CD4-positive, alpha-beta T cell treated with Interleukin-21 for 1 hour (primary cell): Measurements from ENCODE around the gene GFER.
A peak's percentile ranks its signal among the peaks of the same experiment; 100 is the strongest.
"Not testable (repeated sequence)": the region's sequence is repeated elsewhere in the genome, so short reads cannot be mapped to it uniquely, and the experiment has no call there.

Source experiments
- DNase-seq: peaks from one replicate; pipeline ENCODE4 v3.0.0-alpha.2; 2020

The GFER gene

DNA sequence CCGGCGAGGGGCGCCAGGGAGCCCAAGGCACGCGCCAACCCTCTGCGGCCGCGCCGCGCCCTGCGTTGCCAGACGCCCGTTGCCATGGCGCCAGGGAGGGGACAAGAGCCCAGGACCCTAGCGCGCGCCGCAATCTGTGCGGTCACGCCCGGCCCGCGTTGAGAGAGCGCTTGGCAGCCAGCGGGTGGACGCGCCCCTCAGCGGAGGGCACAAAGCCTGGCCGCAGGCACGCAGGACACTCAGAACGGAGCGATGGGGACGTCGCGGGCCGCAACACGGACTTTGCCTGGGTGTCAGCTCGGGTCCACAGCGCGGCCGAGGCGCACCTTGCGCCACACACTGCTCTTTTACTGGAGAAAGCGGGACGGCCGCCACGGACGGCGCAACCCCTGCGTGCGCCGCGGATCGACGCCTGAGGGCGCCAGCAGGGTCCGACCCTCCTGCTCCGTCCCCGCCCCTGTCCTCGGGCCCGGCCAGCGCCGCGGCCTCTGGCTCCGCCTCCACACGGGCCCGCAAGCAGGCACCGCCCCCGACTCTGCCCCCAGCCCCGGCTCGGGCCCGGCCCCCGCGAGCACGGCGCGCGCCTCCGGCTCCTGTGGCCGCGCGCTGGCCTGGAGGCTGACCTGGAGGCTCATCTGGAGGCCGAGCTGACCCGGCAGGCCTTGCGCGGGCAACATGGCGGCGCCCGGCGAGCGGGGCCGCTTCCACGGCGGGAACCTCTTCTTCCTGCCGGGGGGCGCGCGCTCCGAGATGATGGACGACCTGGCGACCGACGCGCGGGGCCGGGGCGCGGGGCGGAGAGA is at the start of gene GFER:
GFER (plus strand) TSS at position 650 of the 803 bp plus-strand sequence; CDS start at position 676, 26 bp downstream.
- DNase-seq, result peak; percentile 82

DNA sequence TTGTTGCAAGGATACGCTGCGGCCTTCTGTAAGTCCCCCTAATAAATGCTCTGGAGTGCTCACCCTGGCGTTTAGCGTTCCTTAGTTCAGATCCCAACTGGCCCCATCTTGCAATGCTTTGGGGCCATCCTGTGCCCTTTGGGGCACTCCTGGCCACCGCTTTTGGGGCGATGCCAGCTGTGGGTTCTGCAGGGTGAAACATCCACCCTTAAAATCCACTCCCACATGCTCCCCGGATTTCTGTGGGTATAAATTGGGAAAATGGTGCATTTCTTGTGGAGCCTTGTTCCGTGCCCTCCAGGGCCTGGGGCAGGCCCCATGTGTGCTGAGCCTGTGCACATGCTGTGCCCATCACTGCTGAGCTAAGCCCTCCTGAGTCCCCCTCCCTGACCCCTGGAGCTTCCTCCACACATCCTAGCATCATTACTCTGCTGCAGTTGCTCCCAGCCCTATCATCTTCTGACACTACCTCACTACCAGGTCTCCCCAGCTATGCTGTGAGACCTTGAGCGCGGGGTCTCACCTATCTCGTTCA is 47.0 kb upstream of the GFER start:
- DNase-seq, result no peak

- DNase-seq, result no peak
These were observed 45.7 kb upstream of the GFER start for GRCh38 chr16:1938316-1938715.

DNA sequence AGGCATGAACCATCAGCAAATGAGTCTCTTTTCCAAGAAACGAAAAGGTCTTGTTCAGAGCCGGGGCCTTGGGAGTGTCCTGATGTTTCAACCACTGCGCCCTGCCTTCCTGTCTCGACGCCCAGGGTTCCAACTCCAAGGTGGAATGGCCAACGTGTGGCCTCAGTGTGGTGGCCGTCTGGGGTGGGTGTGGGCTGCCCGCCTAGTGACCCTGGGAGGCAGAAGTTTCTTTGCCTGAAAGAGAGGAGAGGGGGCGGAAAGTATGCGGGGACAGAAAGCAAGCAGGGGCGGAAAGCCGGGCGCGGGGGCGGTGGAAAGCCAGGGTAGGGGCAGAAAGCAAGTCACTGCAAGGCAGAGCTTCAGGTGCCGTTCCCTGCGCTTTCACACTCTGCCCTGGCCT is 45.1 kb upstream of the GFER start:
- DNase-seq, result no peak

DNA sequence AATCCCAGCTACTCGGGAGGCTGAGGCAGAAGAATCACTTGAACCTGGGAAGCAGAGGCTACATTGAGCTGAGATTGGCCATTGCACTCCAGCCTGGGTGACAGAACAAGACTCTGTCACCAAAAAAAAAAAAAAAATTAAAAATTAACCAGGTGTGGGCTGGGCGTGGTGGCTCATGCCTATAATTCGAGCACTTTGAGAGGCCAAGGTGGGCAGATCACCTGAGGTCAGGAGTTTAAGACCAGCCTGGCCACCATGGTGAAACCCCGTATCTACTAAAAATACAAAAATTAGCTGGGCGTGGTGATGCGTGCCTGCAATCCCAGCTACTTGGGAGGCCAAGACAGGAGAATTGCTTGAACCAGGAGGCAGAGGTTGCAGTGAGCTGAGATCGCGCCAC is 44.2 kb upstream of the GFER start:
- not testable (repeated sequence) for DNase-seq

- no peak for DNase-seq
These were observed 43.5 kb upstream of the GFER start for GRCh38 chr16:1940273-1941161.

DNA sequence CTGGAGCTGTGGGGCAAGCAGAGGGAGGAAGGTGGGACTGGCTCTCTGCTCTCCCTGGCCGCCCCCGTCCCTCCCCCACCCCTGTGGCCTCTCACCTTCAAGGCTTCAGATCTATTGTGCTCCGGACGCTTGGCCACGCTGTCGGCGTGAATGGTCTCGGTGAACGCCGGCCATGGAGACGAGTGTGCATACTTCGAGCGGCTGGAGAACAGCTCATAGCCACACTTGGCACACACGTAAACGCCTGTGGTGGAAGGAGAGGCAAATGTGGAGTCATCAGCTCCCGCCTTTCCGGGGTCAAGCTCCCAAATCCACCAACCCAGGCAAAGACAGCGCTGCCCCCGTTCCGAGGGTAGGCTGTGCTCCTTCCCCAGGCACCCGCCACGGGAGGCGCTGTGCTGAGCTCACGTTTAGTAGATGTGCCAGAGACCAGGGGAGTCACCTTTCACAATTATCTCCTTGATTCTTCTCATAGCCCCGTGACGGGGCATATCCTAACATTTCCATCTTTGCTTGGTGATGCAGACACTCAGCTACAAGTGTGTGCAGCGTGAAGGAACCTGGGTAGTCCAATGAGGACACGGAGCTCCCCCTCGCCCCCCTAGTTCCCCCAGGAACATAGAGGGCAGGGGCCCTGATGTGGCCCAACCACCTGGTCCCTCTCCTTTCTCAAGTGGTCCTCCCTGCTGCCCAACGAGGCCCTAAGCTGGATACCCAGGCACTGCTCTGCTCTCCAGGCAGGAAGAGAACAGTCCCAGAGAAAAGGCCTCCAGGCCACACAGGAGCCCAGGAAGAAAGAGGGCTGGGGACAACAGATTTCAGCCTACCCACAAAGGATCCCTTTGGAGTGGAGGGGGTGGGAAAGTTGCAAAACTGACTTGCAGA is 42.6 kb upstream of the GFER start:
- no peak for DNase-seq

DNA sequence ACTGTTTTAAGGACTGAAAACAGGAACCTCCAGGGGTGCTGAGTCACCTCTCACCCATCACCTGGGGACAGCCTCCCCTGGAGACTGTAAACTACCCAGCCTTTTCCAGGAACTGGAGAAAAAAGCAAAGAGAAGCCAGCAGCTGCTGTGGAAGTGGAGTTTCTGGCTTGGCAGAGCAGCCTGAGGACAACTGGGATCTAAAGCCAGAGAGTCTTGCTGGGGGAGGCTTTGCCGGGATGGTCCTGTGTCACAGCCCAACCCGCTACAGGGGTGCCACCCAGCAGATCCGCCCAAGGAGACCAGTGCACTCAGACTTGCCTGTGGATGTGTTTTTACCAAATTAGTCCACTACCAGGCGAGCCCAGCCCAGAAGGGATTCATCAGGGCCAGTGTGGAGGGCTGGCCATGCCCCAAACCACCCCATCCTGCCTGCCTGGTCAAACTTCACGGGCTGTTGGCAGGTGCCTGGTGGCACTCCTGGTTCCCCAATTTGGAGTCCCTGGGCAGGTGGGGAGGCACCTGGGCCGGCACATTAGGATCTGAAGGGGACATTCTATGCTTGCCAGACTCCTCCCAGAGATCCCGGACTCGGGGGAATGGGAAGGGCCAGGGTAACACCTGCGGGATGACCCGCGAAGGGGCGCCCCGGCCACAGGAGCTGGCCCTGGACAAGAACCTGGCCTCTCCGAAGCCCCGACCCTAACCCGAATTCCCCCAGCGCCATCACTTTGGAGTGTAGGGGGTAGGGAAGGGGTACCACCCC is 41.8 kb upstream of the GFER start:
- no peak for DNase-seq

GRCh38 chr16:1942810-1943726 is 40.9 kb upstream of the GFER start, which contains the start of gene MSRB1:
MSRB1 (minus strand) TSS chr16:1943199; CDS start chr16:1943156, 43 bp downstream.
- DNase-seq, result peak; percentile 99

- no peak for DNase-seq
These were observed 39.3 kb upstream of the GFER start for GRCh38 chr16:1944612-1945199.

DNA sequence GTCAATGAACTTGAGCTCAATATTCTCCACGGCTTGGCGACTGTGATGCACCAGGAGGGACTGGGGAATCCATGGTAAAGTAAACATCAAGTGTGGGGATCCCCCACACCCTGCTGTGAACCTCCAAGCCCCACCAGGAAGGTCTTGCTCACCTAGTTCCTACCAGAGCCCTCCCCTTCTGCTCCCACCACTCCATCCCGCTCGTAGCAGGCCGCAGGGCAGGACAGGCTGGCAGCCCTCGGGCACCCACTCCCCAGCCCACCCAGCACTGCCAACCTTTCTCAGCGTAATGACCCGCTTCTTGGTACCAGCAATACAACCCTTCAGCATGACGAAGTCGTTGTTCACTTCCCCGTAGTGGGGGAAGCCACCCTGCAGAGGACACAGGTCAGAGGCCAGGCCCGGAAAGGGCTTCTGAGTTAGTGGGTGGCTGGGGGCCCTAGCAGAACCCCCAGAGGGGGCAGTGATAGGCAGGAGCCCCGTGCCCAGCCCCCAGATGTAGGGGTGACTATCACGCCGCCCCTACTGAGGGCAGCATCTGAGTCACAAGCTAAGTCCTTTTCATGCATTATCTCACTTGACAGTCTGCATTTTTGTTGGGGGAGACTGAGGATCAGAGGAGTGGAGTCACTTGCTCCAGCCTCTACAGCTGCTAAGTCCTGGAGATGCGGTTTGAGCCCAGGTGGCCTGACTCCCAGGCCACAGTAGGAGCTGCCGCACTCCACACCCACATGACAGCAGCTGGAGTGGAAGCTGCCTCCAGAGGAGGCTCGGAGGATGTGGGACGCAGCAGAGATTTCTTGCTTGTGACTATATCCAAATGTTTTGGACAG is 38.2 kb upstream of the GFER start:
- no peak for DNase-seq

DNA sequence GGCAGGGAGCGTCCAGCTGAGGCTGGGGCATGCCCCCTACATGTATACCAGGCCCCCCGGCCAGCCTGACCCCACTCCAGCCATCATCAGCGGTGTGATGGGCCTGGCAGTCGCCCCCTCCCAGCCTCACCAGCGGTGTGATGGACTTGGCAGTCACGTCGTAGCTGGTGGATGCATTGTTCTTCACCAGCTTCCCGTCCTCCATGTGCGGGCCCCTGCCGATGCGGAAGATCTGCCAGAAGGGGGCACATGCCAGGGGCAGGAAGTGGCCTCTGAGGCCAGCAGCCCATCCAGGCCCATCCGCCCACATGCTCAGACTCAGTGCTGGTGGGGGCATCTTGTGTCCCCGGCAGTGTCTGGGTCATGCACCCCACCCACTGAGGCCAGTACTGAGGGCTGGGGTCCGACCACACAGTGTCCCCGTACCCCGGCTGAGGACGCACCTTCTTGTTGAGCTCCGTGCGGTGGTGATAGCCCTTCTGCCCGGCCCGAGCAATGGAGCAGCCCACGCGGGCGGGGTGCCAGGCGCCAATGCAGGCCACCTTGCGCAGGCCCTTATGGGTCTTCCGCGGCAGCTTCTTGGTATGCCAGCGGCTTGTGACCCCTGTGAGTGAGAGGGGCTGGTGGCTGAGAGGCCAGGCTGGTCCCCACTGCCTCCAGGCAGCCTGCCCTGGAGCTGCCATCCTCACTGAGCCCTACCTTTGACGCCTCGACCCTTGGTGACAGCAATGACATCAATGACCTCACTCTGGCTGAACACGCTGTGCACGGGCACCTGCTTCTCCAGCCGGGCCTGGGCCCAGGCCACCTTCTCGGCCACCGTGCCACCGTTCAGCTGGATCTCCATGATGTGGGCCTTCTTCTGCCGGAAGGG is 37.3 kb upstream of the GFER start:
- DNase-seq, result no peak

GRCh38 chr16:1947369-1947670 is 36.7 kb upstream of the GFER start:
- no peak for DNase-seq

DNA sequence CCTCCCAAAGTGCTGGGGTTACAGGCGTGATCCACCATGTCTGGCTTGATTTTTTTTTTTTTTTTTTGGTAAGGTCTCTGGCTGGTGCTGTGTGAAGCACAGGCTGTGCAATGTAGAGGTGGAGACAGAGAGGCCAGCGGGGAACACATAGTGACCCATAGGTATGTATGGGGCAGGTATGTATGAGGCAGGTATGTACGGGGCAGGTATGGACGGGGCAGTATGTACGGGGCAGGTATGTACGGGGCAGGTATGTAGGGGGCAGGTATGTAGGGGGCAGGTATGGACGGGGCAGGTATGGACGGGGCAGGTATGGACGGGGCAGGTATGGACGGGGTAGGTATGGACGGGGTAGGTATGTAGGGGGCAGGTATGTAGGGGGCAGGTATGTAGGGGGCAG is 34.5 kb upstream of the GFER start:
- no peak for DNase-seq

DNA sequence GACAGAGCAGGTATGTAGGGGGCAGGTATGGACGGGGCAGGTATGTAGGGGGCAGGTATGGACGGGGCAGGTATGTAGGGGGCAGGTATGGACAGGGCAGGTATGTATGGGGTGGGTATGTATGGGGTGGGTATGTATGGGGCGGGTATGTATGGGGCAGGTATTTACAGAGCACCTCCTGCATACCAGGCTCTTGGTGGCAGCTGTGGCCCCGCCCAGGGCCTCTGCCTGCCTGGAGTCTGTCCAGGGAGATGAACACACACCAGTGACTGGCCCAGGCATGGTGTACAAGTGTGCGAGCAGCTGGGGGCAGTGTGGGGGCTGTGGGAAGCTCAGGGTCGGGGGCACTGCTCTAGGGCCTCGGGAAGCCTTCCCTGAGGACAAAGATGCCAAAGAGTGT is 33.9 kb upstream of the GFER start:
- DNase-seq, result no peak

DNA sequence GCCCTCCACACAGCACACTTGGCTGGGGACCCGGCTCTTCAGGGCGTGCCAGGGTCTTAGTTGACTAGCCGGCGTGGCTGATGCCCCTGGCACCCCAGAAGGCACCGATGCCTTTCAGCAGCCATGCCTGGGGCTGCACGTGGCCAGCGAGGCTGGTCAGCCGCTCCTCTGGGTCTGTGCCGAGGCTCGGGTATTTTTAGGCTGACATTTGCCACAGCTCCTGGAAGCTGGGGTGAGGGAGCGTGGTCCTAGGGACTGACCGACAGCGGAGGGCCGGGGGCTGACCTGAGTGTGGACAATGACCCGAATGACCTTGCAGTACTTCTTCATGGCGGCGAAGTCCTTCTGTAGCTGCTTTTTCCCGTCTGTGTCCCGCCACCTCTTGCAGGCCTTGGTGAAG is 33.4 kb upstream of the GFER start:
- DNase-seq, result no peak

- no peak for DNase-seq
These were observed 30.3 kb upstream of the GFER start for GRCh38 chr16:1953734-1954133.

GRCh38 chr16:1957434-1958142 is 26.4 kb upstream of the GFER start:
- not testable (repeated sequence) for DNase-seq
